Trophoblast cell (in vitro differentiated cells and primary cell): ENCODE results near the gene JPH3.

Experiments
- DNase-seq, 2 donors: peaks; one replicate each; pipeline ENCODE4 v3.0.0-alpha.2; 2016
- H2AFZ ChIP-seq: 2 replicates; pipeline ENCODE4 v1.6.1; 2013; ENCODE audit warnings: low read length, moderate library complexity, mild to moderate bottlenecking; ENCODE audit not compliant: insufficient read depth, poor library complexity
- H2AK5ac ChIP-seq: 2 replicates; pipeline ENCODE4 v1.6.1; 2013; ENCODE audit warnings: mild to moderate bottlenecking, low read length
- H2BK120ac ChIP-seq: 2 replicates; pipeline ENCODE4 v1.6.1; 2013; ENCODE audit warnings: low read length, mild to moderate bottlenecking, moderate library complexity; ENCODE audit not compliant: insufficient read depth, poor library complexity
- H2BK12ac ChIP-seq: 2 replicates; pipeline ENCODE4 v1.6.1; 2013; ENCODE audit warnings: mild to moderate bottlenecking, low read length, moderate library complexity
- H2BK5ac ChIP-seq: 2 replicates; pipeline ENCODE4 v1.6.1; 2013; ENCODE audit warnings: low read length, low read depth, moderate library complexity, mild to moderate bottlenecking; ENCODE audit not compliant: poor library complexity
- H3K14ac ChIP-seq: 2 replicates; pipeline ENCODE4 v1.6.1; 2013; ENCODE audit warnings: mild to moderate bottlenecking, low read length
- H3K18ac ChIP-seq: 2 replicates; pipeline ENCODE4 v1.6.1; 2013; ENCODE audit warnings: mild to moderate bottlenecking, low read length
- H3K23ac ChIP-seq: 2 replicates; pipeline ENCODE4 v1.6.1; 2013; ENCODE audit warnings: low read length
- H3K27ac ChIP-seq: 2 replicates; pipeline ENCODE4 v1.5.1; 2013; ENCODE audit warnings: low read depth, mild to moderate bottlenecking, inconsistent platforms, low read length, moderate library complexity
- H3K27me3 ChIP-seq: 2 replicates; pipeline ENCODE4 v1.6.1; 2013; ENCODE audit warnings: inconsistent platforms, mild to moderate bottlenecking, low read length, moderate library complexity; ENCODE audit not compliant: insufficient read depth
- H3K36me3 ChIP-seq, 2 experiments: 1 replicate in 1 of 2; 2 replicates in 1 of 2; pipeline ENCODE4 v1.6.1; 2013; ENCODE audit warnings: low read length in 2 of 2, mild to moderate bottlenecking in 2 of 2, moderate library complexity in 1 of 2; ENCODE audit not compliant: insufficient read depth in 2 of 2, control insufficient read depth in 1 of 2
- H3K4ac ChIP-seq: 2 replicates; pipeline ENCODE4 v1.6.1; 2013; ENCODE audit warnings: low read depth, mild to moderate bottlenecking, low read length, moderate library complexity
- H3K4me1 ChIP-seq, 2 experiments: 1 replicate in 1 of 2; 2 replicates in 1 of 2; pipeline ENCODE4 v1.6.1; 2013; ENCODE audit warnings: low read length in 2 of 2, mild to moderate bottlenecking in 2 of 2, moderate library complexity in 1 of 2; ENCODE audit not compliant: insufficient read depth in 2 of 2, control insufficient read depth in 1 of 2
- H3K4me2 ChIP-seq: 2 replicates; pipeline ENCODE4 v1.6.1; 2013; ENCODE audit warnings: inconsistent platforms, mild to moderate bottlenecking, low read length, moderate library complexity
- H3K4me3 ChIP-seq: 2 replicates; pipeline ENCODE4 v1.5.1; 2013; ENCODE audit warnings: mild to moderate bottlenecking, low read depth, low read length, inconsistent platforms
- H3K79me1 ChIP-seq: one replicate; pipeline ENCODE4 v1.6.1; 2013; ENCODE audit warnings: low read length
- H3K79me2 ChIP-seq: 2 replicates; pipeline ENCODE4 v1.6.1; 2013; ENCODE audit warnings: low read length, mild to moderate bottlenecking; ENCODE audit not compliant: control insufficient read depth, insufficient read depth, poor library complexity
- H3K9ac ChIP-seq: 2 replicates; pipeline ENCODE4 v1.6.1; 2013; ENCODE audit warnings: mild to moderate bottlenecking, low read length
- H3K9me3 ChIP-seq: 2 replicates; pipeline ENCODE4 v1.6.1; 2013; ENCODE audit warnings: low read depth, mild to moderate bottlenecking, control low read depth, inconsistent platforms, low read length; ENCODE audit not compliant: insufficient read depth
- H4K12ac ChIP-seq: 2 replicates; pipeline ENCODE4 v1.6.1; 2013; ENCODE audit warnings: low read depth, mild to moderate bottlenecking, low read length, moderate library complexity
- H4K8ac ChIP-seq: 2 replicates; pipeline ENCODE4 v1.6.1; 2013; ENCODE audit warnings: low read depth, mild to moderate bottlenecking, low read length, moderate library complexity
- H4K91ac ChIP-seq: one replicate; pipeline ENCODE4 v1.6.1; 2013; ENCODE audit warnings: low read depth, mild to moderate bottlenecking, low read length, moderate library complexity
- WGBS: extraction: QIAGEN DNeasy Blood & Tissue Kit; methylation state at CpG from one replicate; pipeline ENCODE4 v1.1.7; 2013; ENCODE audit warnings: missing lambda C conversion rate; ENCODE audit not compliant: insufficient read length, insufficient coverage; ENCODE audit errors: extremely low coverage; 5-methylcytosine and 5-hydroxymethylcytosine counted together

The JPH3 gene

GRCh38 chr16:87684711-87685404 is 82.5 kb downstream of the JPH3 start:
- Histone ChIP-seq H3K4ac (no peak overlapping the region), H2BK12ac (no peak overlapping the region), H2AFZ (no peak overlapping the region), H3K18ac (no peak overlapping the region), H3K27ac (no peak overlapping the region), H4K8ac (no peak overlapping the region), H4K91ac (no peak overlapping the region), H3K27me3 (no peaks in the 10 kb centered on the region), H3K9me3 (peaks cover 1% of the 10 kb centered on the region), H4K12ac (no peak overlapping the region), H3K14ac (no peak overlapping the region), H3K9ac (no peak overlapping the region), H2BK5ac (no peak overlapping the region), H3K4me2 (no peak overlapping the region), H3K36me3 (no peaks in the 10 kb centered on the region), H3K79me2 (no peaks in the 10 kb centered on the region), H2BK120ac (no peak overlapping the region), H2AK5ac (no peak overlapping the region), H3K4me3 (no peak overlapping the region), H3K4me1 (no peaks in the 10 kb centered on the region), H3K79me1 (no peaks in the 10 kb centered on the region), H3K23ac (no peak overlapping the region)
- WGBS: no CpG with 5 or more reads among the region's 35 CpGs
- no peak for DNase-seq

- Histone ChIP-seq H3K9me3 (peaks cover 1% of the 10 kb centered on the region), H3K14ac (no peak overlapping the region), H3K27me3 (no peaks in the 10 kb centered on the region), H3K79me2 (no peaks in the 10 kb centered on the region), H2AFZ (no peak overlapping the region), H2BK12ac (no peak overlapping the region), H2BK120ac (no peak overlapping the region), H3K18ac (no peak overlapping the region), H3K4me2 (no peak overlapping the region), H4K8ac (no peak overlapping the region), H3K4me1 (no peaks in the 10 kb centered on the region), H4K12ac (no peak overlapping the region), H3K36me3 (no peaks in the 10 kb centered on the region), H3K4me3 (no peak overlapping the region), H3K23ac (no peak overlapping the region), H2BK5ac (no peak overlapping the region), H3K4ac (no peak overlapping the region), H3K79me1 (no peaks in the 10 kb centered on the region), H3K9ac (no peak overlapping the region), H4K91ac (no peak overlapping the region), H2AK5ac (no peak overlapping the region), H3K27ac (no peak overlapping the region)
- WGBS: no CpG with 5 or more reads among the region's 19 CpGs
- no peak for DNase-seq
Observed at GRCh38 chr16:87685405-87685755, 83.1 kb downstream of the JPH3 start.

GRCh38 chr16:87685766-87686165 is 83.5 kb downstream of the JPH3 start:
- Histone ChIP-seq H2BK5ac (no peak overlapping the region), H2BK12ac (no peak overlapping the region), H3K4me1 (no peaks in the 10 kb centered on the region), H3K14ac (no peak overlapping the region), H4K91ac (no peak overlapping the region), H3K9ac (no peak overlapping the region), H3K4me3 (no peak overlapping the region), H3K23ac (no peak overlapping the region), H3K79me2 (no peaks in the 10 kb centered on the region), H3K4me2 (no peak overlapping the region), H3K36me3 (no peaks in the 10 kb centered on the region), H3K27ac (no peak overlapping the region), H4K12ac (no peak overlapping the region), H3K9me3 (peaks cover 1% of the 10 kb centered on the region), H4K8ac (no peak overlapping the region), H3K27me3 (no peaks in the 10 kb centered on the region), H3K18ac (no peak overlapping the region), H2AK5ac (no peak overlapping the region), H3K4ac (no peak overlapping the region), H2AFZ (no peak overlapping the region), H2BK120ac (no peak overlapping the region), H3K79me1 (no peaks in the 10 kb centered on the region)
- no CpG with 5 or more reads among the region's 13 CpGs for WGBS
- DNase-seq: no peak

GRCh38 chr16:87686697-87687096 is 84.4 kb downstream of the JPH3 start:
- no peaks in the 10 kb centered on the region for H3K4me1 ChIP-seq
- H3K14ac ChIP-seq: no peak overlapping the region
- no peak for DNase-seq
- H3K27ac ChIP-seq: no peak overlapping the region
- H3K4me2 ChIP-seq: no peak overlapping the region
- H3K23ac ChIP-seq: no peak overlapping the region
- no peak overlapping the region for H3K9ac ChIP-seq
- H3K27me3 ChIP-seq: no peaks in the 10 kb centered on the region
- no peaks in the 10 kb centered on the region for H3K79me1 ChIP-seq
- WGBS: no CpG with 5 or more reads among the region's 13 CpGs
- no peak overlapping the region for H3K4me3 ChIP-seq
- H2BK5ac ChIP-seq: no peak overlapping the region
- H2BK120ac ChIP-seq: no peak overlapping the region
- H3K4ac ChIP-seq: no peak overlapping the region
- H2BK12ac ChIP-seq: no peak overlapping the region
- no peak overlapping the region for H3K18ac ChIP-seq
- H2AK5ac ChIP-seq: no peak overlapping the region
- no peak overlapping the region for H4K12ac ChIP-seq
- no peak overlapping the region for H2AFZ ChIP-seq
- no peak overlapping the region for H4K91ac ChIP-seq
- peaks cover 1% of the 10 kb centered on the region for H3K9me3 ChIP-seq
- no peaks in the 10 kb centered on the region for H3K36me3 ChIP-seq
- no peak overlapping the region for H4K8ac ChIP-seq
- no peaks in the 10 kb centered on the region for H3K79me2 ChIP-seq
